Activated CD4-positive, CD25-positive, alpha-beta regulatory T cell (primary cell): Measurements from ENCODE around the gene AGPAT3.

Experiments
- DNase-seq, 4 experiments: peaks; one replicate each; lab custom pipeline; 2025; lab: John Stamatoyannopoulos, UW

Gene AGPAT3

GRCh38 chr21:44020551-44020950 lies 155.5 kb downstream of the AGPAT3 start:
- no peak for DNase-seq

GRCh38 chr21:44021064-44021463 lies 156.0 kb downstream of the AGPAT3 start:
- no peak for DNase-seq

DNA sequence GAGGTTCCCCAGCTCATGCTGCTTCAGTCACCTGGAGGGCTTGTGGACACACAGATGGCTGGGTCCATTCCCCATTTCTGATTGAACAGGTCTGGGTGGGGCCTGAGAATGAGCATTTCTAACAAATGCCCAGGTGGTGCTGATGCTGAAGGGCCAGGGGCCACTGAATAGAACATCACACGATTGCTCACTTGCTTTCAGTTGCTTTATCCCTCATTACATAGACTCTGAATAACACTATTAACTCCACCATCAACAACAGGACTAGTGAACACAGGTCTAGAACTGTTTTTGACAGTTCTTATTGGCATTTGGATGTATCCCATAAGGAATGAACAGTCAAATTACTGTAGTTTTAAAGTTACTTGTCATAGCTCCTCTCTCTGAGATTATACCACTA lies 159.2 kb downstream of the AGPAT3 start:
- no peak for DNase-seq

- no peak for DNase-seq
Observed at GRCh38 chr21:44024887-44025353, 159.9 kb downstream of the AGPAT3 start.

DNA sequence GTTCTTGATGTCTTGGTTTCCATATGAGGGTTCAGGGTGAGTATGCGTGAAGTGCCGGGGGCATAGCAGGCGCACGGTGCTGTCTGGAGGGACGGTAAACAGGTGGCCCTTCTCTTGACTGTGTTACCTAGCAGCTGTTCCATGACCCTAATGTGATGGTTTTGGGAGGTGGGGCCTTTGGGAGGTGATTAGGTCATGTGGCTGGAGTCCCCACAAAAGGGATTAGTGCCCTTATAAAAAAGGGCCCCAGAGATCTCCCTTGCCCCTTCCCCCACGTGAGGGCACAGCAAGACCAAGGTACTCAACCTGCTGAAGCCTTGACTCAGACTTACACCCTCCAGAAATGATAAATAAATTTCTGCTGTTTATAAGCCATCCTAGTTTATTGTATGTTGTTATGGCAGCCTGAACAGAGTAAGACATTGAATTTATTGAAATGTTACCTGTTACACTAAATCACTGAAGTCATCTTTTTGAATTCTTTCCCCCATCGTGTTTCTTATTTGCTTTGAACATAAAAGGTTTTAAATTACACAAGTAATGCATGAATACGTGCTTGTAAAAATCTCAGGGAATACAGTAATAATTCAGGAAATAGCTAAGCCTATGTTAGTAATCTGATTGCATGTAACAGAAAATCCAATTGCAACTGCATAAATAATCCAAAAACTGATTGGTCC lies 162.7 kb downstream of the AGPAT3 start:
- no peak for DNase-seq

GRCh38 chr21:44028287-44028659 lies 163.2 kb downstream of the AGPAT3 start:
- DNase-seq = no peak

- no peak for DNase-seq
Observed at GRCh38 chr21:44029460-44030087, 164.6 kb downstream of the AGPAT3 start.

DNA sequence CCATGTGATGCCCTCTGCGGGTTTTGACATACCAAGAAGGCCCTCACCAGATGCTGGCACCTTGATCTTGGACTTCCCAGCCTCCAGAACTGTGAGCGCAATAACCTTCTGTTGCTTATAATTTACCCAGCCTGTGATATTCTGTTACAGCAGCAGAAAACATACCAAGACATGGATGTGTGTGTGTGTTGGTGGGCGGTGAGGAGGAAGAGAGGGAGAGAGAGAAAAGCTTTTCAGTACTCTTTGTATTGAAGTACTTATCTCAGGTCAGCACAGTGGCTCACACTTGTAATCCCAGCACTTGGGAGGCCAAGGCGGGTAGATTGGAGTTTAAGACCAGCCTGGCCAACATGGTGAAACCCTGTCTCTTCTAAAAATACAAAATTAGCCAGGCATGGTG lies 170.2 kb downstream of the AGPAT3 start:
- no peak for DNase-seq
